AG04449 (cell line): ENCODE measurements around the gene SLC25A1.

Experiments
- CTCF ChIA-PET: fragments of 350-600 bp; formaldehyde crosslinking; extraction: SDS; loops from one replicate; lab custom pipeline; 2021; ENCODE audit warnings: antibody characterized with exemption; lab: Yijun Ruan, JAX
- POLR2A ChIA-PET: fragments of 400-600, 350-600 bp; formaldehyde crosslinking; extraction: SDS; loops from one replicate; lab custom pipeline; 2020; ENCODE audit warnings: antibody characterized with exemption, inconsistent platforms; lab: Yijun Ruan, JAX
- DNase-seq: peaks from one replicate; pipeline ENCODE4 v3.0.0-alpha.2; 2010; ENCODE audit warnings: low read depth, low spot score
- H3K4me3 ChIP-seq: 2 replicates; pipeline ENCODE4 v1.5.1; 2011; ENCODE audit warnings: low read depth, mild to moderate bottlenecking, control low read depth, low read length
- TF ChIP-seq, protein P1 (sequence below): IDR thresholded peaks from one replicate; pipeline ENCODE4 v1.5.1; 2011; ENCODE audit warnings: mild to moderate bottlenecking, moderate library complexity, low read length, control low read depth, inconsistent platforms; ENCODE audit not compliant: insufficient read depth; ENCODE audit errors: missing control alignments

The SLC25A1 gene

DNA sequence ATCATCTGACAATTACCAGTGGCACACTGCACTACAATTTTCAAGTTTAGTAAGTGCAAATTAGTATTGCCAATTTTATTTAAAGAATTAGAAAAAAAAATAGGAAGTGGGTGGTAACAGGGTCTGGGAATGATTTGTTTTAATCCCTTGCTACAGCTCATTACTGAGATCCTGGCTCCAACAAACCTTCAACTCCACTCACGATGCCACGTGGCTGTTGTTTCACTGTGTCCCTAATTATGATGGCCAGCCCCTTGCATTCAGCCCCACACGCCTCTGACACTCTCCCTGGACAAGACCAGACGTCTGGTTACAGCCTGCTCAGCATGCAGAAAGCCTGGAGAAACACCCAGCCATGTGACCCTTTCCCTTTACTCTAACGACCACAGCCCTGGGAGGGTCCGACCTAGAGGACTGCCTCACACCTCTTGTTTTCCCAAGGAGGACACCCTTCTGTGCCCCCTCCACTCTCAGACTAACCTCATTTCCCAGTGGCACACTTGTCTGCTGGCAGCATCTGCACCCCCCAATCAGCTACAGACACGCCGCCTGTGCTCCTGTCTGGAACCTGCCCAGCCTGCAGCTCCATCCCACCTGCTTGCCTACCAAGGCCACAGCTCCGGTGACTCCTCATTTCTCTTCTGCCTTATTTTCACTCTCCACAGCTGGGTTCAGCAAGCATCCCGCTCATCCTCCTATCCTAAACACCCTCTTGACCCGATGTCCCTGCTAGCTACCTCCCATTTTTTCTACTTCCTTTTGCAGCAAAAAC is 18.5 kb upstream of the SLC25A1 start:
- ChIA-PET CTCF (interaction anchor here (1.0 kb wide), 1 partner anchor 14 kb away, joined by 4 read pairs; no protein-coding TSS in a partner anchor), POLR2A (no interaction called here)
- TF ChIP-seq, protein P1, sequence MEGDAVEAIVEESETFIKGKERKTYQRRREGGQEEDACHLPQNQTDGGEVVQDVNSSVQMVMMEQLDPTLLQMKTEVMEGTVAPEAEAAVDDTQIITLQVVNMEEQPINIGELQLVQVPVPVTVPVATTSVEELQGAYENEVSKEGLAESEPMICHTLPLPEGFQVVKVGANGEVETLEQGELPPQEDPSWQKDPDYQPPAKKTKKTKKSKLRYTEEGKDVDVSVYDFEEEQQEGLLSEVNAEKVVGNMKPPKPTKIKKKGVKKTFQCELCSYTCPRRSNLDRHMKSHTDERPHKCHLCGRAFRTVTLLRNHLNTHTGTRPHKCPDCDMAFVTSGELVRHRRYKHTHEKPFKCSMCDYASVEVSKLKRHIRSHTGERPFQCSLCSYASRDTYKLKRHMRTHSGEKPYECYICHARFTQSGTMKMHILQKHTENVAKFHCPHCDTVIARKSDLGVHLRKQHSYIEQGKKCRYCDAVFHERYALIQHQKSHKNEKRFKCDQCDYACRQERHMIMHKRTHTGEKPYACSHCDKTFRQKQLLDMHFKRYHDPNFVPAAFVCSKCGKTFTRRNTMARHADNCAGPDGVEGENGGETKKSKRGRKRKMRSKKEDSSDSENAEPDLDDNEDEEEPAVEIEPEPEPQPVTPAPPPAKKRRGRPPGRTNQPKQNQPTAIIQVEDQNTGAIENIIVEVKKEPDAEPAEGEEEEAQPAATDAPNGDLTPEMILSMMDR, result no peak
- no peak overlapping the region for H3K4me3 ChIP-seq
- DNase-seq, result no peak

DNA sequence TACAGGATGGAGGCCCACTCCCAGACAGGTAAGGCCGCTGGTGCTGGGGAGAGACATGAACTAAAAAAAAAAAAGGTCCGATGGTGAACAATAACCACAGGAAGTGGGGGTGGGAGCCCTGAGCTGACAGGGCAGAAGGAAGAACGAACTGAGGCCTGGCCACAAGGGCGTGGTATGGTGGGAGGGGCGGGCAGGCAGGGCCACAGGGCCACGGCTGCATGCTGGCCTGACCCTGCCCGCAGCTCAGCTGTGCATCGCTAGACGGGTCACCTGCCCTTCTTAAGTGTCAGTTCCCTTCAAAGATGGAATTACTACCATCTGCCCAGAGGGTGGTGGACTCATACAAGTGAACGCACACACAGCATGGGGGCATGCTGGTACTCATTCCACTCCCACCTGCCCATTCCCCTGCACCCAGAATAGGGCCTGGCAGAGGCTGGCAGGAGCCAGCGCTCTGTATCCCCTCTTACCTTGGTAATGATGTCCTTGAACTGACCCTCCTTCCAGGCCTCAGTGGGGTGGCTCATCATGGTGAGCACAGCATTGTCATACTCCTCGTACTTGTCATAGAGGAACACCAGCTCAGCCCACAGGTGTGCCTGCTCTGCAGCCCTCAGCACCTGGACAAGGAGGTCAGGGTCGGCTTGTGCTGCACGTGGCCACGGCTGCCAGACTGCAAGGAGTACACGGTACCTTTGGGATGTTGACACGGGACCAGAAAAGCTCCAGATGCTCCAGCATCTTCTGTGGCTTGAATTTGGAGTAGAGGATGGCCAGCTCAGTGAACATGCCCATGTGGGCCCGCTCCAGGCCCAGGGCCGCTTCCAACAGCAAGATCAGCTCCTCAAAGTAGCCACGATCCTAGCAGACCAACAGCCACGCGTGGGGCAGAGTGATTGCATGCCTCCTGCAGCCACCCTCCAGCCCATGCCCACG is 17.5 kb upstream of the SLC25A1 start:
- CTCF ChIA-PET, result interaction anchor here (1.0 kb wide), 1 partner anchor 13 kb away, joined by 4 read pairs; no protein-coding TSS in a partner anchor
- no peak for DNase-seq
- no peak overlapping the region for H3K4me3 ChIP-seq
- POLR2A ChIA-PET, result no interaction called here
- TF ChIP-seq, protein P1, result no peak

DNA sequence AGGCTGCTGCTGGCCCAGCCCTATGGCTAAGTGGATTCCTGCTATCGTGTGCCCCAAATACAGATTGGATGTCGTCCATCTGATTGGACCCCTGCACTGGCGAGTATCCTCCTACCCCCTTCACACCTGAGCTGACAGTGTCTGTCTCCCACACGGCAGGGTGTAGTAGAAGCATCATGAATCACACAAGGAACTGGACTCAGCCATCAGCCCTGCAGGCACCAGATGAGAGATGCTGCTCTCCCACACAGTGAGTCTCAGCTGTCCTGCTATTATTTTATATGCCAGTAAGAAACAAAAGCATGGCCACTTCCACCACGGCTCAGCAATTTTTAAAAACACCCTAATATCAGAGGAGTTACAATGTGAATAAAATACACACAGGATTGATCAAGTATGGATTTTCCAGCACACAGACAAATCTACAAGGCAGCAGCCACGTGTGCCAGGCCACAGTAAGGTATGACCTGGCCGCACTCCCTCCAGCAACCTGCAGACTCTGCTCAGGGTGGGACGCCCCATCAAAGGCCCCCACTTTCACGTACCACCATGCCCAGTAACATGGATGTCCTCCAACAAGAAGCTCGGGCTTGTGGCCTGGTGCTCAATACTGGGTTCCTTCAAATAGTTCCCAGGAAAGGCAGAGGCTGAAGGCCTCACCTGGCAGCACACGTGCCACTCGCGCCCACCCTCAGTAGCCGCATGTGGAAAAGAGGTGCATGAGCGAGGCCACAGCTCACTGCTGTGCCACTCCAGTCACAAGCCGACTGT is 16.4 kb upstream of the SLC25A1 start:
- TF ChIP-seq, protein P1, result no peak
- DNase-seq, result no peak
- no peak overlapping the region for H3K4me3 ChIP-seq
- ChIA-PET CTCF (interaction anchor here (1.0 to 1.2 kb wide), 2 partner anchors 11 to 16 kb away, joined by 3 to 4 read pairs; no protein-coding TSS in a partner anchor), POLR2A (no interaction called here)

DNA sequence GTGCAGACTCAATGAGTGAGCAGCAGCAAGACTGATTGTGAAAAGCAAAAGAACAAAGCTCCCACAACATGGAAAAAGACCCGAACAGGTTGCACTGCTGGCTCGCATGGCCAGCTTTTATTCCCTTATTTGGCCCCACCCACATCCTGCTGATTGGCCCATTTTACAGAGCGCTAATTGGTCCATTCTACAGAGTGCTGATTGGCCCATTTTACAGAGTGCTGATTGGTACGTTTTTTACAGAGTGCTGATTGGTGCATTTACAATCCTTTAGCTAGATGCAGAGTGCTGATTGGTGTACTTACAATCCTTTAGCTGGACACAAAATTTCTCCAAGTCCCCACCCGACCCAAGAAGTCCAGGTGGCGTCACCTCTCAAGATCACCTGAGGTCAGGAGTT is 15.3 kb upstream of the SLC25A1 start:
- POLR2A ChIA-PET, result no interaction called here
- no peak overlapping the region for H3K4me3 ChIP-seq
- DNase-seq, result no peak
- TF ChIP-seq, protein P1, result no peak
- CTCF ChIA-PET, result interaction anchor here (1.0 to 2.6 kb wide), 3 partner anchors 10 to 14 kb away, joined by 3 to 15 read pairs (median 4); no protein-coding TSS in a partner anchor

DNA sequence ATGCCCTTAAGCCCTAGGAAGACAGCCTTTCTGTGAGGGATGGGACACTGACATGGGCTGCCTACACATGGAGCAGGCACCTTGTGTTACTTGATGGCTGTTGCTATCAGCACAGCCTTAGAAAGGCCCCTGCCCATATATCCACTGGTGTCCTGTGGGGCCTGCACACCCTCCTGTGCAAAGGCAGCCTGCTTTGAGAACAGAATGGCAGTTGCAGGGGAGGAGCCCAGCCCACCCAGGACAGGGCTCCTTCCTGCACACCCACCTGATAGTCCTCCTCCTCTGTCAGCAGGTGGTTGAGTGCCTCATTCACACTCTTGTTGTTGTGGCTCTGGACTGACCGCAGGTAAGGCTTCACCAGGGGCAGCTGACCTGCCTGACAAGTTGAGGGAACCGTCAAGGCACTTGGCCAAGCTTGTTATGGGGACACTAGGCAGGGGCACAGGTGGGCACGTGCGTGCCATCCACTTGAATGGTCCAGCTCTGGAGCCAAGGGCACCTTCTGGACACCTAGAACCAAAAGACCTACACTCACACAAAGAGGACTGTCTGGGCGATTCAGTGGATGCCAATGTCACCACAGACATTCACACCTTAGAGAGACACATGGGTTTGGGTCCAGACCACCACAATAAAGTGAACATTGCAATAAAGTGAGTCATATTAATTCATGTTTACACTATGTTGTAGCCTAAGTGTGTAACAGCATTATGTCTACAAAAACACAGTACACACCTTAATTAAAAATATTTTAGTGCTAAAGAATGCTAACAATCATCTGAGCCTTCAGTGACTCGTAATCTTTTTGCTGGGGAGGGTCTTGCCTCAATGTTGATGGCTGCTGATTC is 9.4 kb upstream of the SLC25A1 start:
- TF ChIP-seq, protein P1, result no peak
- ChIA-PET CTCF (interaction anchor here (1.3 kb wide), 1 partner anchor 10 kb away, joined by 4 read pairs; the partner anchor contains the start of gene SLC25A1), POLR2A (no interaction called here)
- no peak overlapping the region for H3K4me3 ChIP-seq
- no peak for DNase-seq
